WERI-Rb-1 (cell line): ENCODE measurements around the gene WDR5.

Experiments
- DNase-seq: peaks from one replicate; pipeline ENCODE4 v3.0.0-alpha.2; 2020
- H3K27ac ChIP-seq: fragments of 250-450 bp; sonication (Bioruptor Pico); 2 replicates; pipeline ENCODE4 v1.5.1; 2020; ENCODE audit warnings: mild to moderate bottlenecking, moderate library complexity
- H3K27me3 ChIP-seq: fragments of 250-450 bp; sonication (Bioruptor Pico); 2 replicates; pipeline ENCODE4 v1.5.1; 2021; ENCODE audit warnings: mild to moderate bottlenecking, low read depth, moderate library complexity; ENCODE audit not compliant: insufficient read depth, severe bottlenecking
- H3K36me3 ChIP-seq: fragments of 250-450 bp; sonication (Bioruptor Pico); 2 replicates; pipeline ENCODE4 v1.5.1; 2020; ENCODE audit warnings: mild to moderate bottlenecking, moderate library complexity
- H3K4me3 ChIP-seq: 2 replicates; pipeline ENCODE4 v1.5.1; 2011; ENCODE audit warnings: low read depth, mild to moderate bottlenecking, control low read depth, low read length
- H3K9me3 ChIP-seq: fragments of 250-450 bp; sonication (Bioruptor Pico); 2 replicates; pipeline ENCODE4 v1.5.1; 2021; ENCODE audit warnings: mild to moderate bottlenecking, moderate library complexity; ENCODE audit not compliant: severe bottlenecking
- TF ChIP-seq, protein P1 (sequence below): IDR thresholded peaks from 2 replicates; pipeline ENCODE4 v1.5.1; 2011; ENCODE audit warnings: low read depth, mild to moderate bottlenecking, control low read depth, inconsistent platforms, low read length

Gene WDR5

DNA sequence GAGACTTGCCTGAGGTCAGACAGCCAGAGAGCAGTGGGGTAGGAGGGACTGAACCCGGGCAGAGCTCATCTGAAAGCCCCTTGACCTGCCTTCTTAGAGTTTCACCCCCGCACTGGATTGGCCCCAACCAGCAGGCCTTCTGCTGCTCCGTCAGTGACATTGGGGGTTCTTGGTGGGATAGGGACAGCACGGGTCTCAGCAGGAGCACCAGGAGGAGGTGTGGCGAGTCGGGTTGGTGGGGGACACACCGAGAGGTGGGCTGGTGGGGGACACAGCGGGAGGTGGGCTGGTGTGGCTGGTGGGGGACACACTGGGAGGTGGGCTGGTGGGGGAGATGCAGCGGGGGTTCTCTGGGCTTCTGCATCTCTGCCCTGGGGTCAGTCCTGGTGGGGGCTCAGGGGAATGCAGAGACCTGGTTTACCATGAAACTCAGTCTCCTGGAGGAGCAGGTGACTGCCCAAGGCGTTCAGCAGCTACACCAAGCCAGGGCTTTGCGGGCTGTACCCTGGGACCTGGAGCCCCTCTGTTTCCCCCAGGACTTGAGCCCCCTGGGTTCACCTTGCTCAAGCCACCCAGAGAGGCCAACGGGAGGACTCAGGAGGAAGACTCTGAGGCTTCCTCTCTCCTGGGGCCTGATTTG, 56.5 kb downstream of the WDR5 start:
- H3K9me3 ChIP-seq: no peaks in the 10 kb centered on the region
- TF ChIP-seq, protein P1, sequence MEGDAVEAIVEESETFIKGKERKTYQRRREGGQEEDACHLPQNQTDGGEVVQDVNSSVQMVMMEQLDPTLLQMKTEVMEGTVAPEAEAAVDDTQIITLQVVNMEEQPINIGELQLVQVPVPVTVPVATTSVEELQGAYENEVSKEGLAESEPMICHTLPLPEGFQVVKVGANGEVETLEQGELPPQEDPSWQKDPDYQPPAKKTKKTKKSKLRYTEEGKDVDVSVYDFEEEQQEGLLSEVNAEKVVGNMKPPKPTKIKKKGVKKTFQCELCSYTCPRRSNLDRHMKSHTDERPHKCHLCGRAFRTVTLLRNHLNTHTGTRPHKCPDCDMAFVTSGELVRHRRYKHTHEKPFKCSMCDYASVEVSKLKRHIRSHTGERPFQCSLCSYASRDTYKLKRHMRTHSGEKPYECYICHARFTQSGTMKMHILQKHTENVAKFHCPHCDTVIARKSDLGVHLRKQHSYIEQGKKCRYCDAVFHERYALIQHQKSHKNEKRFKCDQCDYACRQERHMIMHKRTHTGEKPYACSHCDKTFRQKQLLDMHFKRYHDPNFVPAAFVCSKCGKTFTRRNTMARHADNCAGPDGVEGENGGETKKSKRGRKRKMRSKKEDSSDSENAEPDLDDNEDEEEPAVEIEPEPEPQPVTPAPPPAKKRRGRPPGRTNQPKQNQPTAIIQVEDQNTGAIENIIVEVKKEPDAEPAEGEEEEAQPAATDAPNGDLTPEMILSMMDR: no peak
- H3K36me3 ChIP-seq: no peaks in the 10 kb centered on the region
- no peaks in the 10 kb centered on the region for H3K27me3 ChIP-seq
- no peak overlapping the region for H3K27ac ChIP-seq
- no peak overlapping the region for H3K4me3 ChIP-seq
- no peak for DNase-seq

DNA sequence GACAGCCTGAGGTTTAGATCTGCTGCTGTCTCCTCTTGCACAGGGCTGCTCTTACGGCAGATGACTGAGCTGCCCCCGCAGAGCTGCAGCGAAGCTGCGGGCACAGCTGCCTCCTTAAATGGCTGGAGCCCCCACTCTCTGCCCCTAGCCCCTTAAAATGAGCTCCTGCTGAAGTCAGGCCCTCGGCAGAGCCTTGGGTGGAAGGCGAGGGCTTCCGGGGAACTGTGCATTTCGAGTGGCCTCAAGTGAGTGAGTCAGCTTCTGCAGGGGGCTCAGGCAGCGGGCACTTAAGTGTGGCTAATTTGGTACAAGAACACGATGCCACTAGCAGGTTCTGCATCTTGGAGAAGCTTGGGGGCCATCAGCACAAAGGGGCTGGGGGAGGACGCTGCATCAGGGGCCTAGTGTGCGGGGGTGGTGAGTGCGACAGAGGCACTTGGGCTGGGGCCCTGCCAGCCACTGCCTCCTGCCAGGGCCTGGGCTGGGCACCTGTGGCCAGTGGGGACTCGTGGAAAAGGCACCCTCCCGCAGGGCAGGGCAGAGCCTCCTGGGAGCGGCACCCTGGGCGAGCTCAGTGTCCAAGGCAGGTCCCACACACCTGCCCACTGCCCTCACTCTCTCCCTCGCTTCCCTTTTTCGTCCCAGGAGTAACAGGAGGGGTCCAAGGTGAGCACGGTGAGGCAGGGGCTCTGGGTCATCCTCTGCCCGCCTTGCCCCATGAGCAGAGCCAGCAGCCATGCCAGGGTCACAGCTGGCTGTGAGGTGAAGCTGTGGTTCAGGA, 57.3 kb downstream of the WDR5 start:
- H3K36me3 ChIP-seq: no peaks in the 10 kb centered on the region
- no peak overlapping the region for H3K27ac ChIP-seq
- TF ChIP-seq, protein P1: no peak
- DNase-seq: no peak
- H3K4me3 ChIP-seq: no peak overlapping the region
- no peaks in the 10 kb centered on the region for H3K27me3 ChIP-seq
- no peaks in the 10 kb centered on the region for H3K9me3 ChIP-seq

DNA sequence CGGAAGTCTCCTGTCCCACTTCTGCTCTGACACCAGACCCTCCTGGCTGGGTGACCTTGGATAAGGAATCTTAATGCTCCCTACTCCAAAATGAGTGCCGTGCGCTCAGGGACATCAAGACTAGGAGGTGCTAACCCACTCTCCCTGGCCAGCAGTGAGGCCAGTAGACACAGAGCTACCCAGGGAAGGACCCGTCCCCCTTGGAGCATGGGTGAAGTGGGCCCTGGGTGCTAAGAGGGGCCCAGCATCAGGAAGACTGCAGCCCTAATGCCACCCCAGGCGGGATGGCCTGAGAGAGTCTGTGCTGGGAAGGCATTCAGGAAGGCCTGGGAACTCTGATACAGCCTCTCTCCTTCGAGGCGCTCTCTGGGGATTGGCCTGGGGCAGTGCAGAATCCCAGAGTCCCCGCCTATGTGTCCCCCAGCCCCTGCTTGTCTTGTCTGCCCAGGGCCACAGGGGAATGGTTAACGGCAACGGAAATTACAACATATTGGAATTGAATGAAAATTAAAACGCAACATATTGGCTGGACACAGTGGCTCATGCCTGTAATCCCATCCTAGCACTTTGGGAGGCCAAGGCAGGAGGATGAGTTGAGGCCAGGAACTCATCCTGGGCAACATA, 58.1 kb downstream of the WDR5 start:
- no peak overlapping the region for H3K27ac ChIP-seq
- no peak overlapping the region for H3K4me3 ChIP-seq
- no peaks in the 10 kb centered on the region for H3K9me3 ChIP-seq
- H3K36me3 ChIP-seq: no peaks in the 10 kb centered on the region
- DNase-seq: no peak
- no peaks in the 10 kb centered on the region for H3K27me3 ChIP-seq
- TF ChIP-seq, protein P1: no peak

DNA sequence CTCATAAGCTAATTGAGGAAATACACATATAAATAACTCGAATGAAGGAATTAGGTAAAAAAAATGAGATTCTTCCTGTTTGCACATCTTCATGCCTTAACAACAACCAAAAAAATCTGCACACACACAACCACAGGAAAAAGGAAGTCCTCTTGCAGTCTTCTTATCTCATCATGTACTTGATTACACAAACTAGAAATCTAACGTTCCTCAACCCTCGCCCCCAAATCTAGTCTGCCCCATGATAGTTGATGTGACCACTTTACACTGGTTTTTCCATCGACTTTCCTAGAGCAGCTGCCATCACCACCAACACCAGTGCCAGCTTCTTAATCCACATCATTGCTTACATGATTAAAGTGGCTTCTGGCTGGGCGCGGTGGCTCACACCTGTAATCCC, 59.7 kb downstream of the WDR5 start:
- Histone ChIP-seq H3K27ac (no peak overlapping the region), H3K9me3 (no peaks in the 10 kb centered on the region), H3K4me3 (no peak overlapping the region), H3K27me3 (no peaks in the 10 kb centered on the region), H3K36me3 (no peaks in the 10 kb centered on the region)
- DNase-seq: no peak
- TF ChIP-seq, protein P1: no peak

DNA sequence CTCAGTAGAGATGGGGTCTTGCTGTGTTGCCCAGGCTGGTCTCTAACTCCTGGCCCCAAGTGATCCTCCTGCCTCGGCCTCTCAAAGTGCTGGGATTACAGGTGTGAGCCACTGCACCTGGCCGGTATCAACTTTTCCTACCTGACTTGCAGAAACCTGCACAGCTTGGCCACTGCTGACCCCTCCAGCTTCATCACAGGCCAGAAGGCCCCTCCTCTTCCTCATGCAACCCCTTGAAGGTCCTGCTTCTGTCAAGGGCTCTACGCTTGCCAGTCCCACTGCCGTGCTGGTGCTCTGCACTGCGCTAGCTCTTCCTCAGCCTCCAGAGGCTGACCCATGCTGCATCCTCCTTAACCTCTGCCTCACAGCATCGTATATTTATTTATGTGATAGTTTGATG, 61.0 kb downstream of the WDR5 start:
- Histone ChIP-seq H3K4me3 (no peak overlapping the region), H3K27ac (no peak overlapping the region), H3K36me3 (no peaks in the 10 kb centered on the region), H3K27me3 (no peaks in the 10 kb centered on the region), H3K9me3 (no peaks in the 10 kb centered on the region)
- DNase-seq: no peak
- TF ChIP-seq, protein P1: no peak
